Measurements from ENCODE around the gene KLF9.
A peak's percentile ranks its signal among the peaks of the same experiment; 100 is the strongest.
"Not testable (repeated sequence)": the region's sequence is repeated elsewhere in the genome, so short reads cannot be mapped to it uniquely, and the experiment has no call there.

KLF9 gene

GRCh38 chr9:70403166-70403565 lies 11.3 kb downstream of the KLF9 start:
- no peak for DNase-seq

GRCh38 chr9:70402213-70402612 lies 12.2 kb downstream of the KLF9 start:
- DNase-seq = no peak

GRCh38 chr9:70401241-70401640 lies 13.2 kb downstream of the KLF9 start:
- DNase-seq = not testable (repeated sequence)

GRCh38 chr9:70400107-70400892 lies 14.2 kb downstream of the KLF9 start:
- no peak for DNase-seq

- no peak for DNase-seq
Observed at GRCh38 chr9:70399141-70399540, 15.3 kb downstream of the KLF9 start.

- peak; percentile 53 for DNase-seq
Observed at GRCh38 chr9:70398145-70398556, 16.3 kb downstream of the KLF9 start.

GRCh38 chr9:70395652-70396051 lies 18.8 kb downstream of the KLF9 start:
- no peak for DNase-seq

GRCh38 chr9:70392850-70393249 lies 21.6 kb downstream of the KLF9 start:
- DNase-seq = no peak

GRCh38 chr9:70392189-70392588 lies 22.3 kb downstream of the KLF9 start:
- no peak for DNase-seq

GRCh38 chr9:70390933-70391341 lies 23.5 kb downstream of the KLF9 start:
- no peak for DNase-seq

- peak; percentile 28 for DNase-seq
Observed at GRCh38 chr9:70389621-70390266, 24.7 kb downstream of the KLF9 start.

GRCh38 chr9:70389188-70389587 lies 25.3 kb downstream of the KLF9 start:
- DNase-seq = no peak

GRCh38 chr9:70387663-70388062 lies 26.8 kb downstream of the KLF9 start:
- DNase-seq = no peak

GRCh38 chr9:70385426-70385825 lies 29.0 kb downstream of the KLF9 start:
- DNase-seq = no peak

GRCh38 chr9:70382709-70383605 lies 31.5 kb downstream of the KLF9 start:
- no peak for DNase-seq

GRCh38 chr9:70382046-70382708 lies 32.3 kb downstream of the KLF9 start:
- no peak for DNase-seq

- DNase-seq = no peak
Observed at GRCh38 chr9:70374962-70375618, 39.4 kb downstream of the KLF9 start.

GRCh38 chr9:70367305-70367930 lies 47.0 kb downstream of the KLF9 start:
- no peak for DNase-seq

GRCh38 chr9:70363760-70364159 lies 50.7 kb downstream of the KLF9 start:
- no peak for DNase-seq

- DNase-seq = no peak
Observed at GRCh38 chr9:70362952-70363351, 51.5 kb downstream of the KLF9 start.

- DNase-seq = no peak
Observed at GRCh38 chr9:70355801-70356200, 58.7 kb downstream of the KLF9 start.

- no peak for DNase-seq
Observed at GRCh38 chr9:70352802-70353201, 61.7 kb downstream of the KLF9 start.
